Right atrium auricular region (tissue), 2 donors: ENCODE data around the gene VASH1. TPM values are rescaled to one million over a fixed set of nuclear protein-coding genes. Genes with fewer than 3 reads are reported as not detected.
A peak's percentile ranks its signal among the peaks of the same experiment; 100 is the strongest.

Source experiments
- DNase-seq: peaks from one replicate; pipeline ENCODE4 v3.0.0-alpha.2; 2019; ENCODE audit warnings: low spot score
- H3K27ac ChIP-seq, 2 donors: fragments of 200-600 bp; sonication (generic); 1 replicate in 1 of 2; 2 replicates in 1 of 2; pipeline ENCODE4 v1.5.1; 2016 to 2019
- H3K27me3 ChIP-seq, 2 donors: fragments of 200-600 bp; sonication (generic); one replicate each; pipeline versions ENCODE4 v1.5.1 to v1.6.0; 2017 to 2019
- H3K36me3 ChIP-seq: fragments of 200-600 bp; sonication (generic); one replicate; pipeline ENCODE4 v1.5.1; 2016
- H3K4me1 ChIP-seq, 2 donors: fragments of 200-600 bp; sonication (generic); one replicate each; pipeline versions ENCODE4 v1.5.1 to v1.6.0; 2017 to 2019
- H3K4me3 ChIP-seq, 2 donors: fragments of 200-600 bp; sonication (generic); 1 replicate in 1 of 2; 2 replicates in 1 of 2; pipeline ENCODE4 v1.5.1; 2017 to 2019; ENCODE audit warnings: mild to moderate bottlenecking in 1 of 2, moderate library complexity in 1 of 2
- H3K9me3 ChIP-seq, 2 donors: fragments of 200-600 bp; sonication (generic); one replicate each; pipeline ENCODE4 v1.5.1; 2019
- total RNA-seq, 2 donors: library from RNA; depleted of rRNA; stranded (reverse); fragments of >200 nt; gene quantifications; one replicate each; pipeline ENCODE4 v1.1.0, GENCODE V29; 2016
- TF ChIP-seq, protein P1 (sequence below), 2 donors: fragments of 200-600 bp; sonication (generic); IDR thresholded peaks; one replicate each; pipeline ENCODE4 v1.5.1; 2019; ENCODE audit warnings: antibody characterized with exemption in 2 of 2

VASH1 gene
- total RNA-seq, 2 donors from 2014 or later: 14.3 to 26.1 TPM

DNA sequence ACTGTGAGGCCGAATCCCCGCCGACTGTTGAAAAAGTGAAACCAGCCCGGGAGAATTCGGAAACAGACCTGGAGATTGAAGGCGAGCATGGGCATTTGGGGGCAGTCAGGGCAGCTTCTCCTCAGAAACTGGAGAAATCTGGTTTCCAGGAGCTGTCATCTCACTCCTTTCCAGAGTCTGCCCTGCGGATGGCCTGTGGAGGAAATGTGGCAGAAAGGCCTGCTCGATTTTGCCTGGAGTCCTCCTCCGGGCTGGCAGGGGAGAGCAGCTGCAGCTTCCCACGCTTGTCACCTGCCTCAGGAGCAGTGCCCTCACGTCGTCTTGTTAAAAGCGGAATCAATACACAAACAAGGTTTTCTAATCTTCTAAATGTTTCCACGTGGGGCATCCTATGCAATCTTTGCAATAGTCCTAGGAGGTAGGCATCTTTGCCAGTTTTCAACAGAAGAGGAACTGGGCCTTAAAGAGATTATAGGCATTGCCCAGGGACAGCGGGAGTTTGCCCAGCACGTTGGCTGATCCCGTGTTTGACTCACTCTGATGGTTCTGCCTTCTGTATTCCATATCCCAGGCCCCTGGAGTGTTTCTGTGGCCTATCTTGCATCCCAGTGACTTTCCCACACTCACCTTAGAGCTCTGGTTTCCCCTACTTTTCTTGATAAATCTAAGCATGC, 67.2 kb downstream of the VASH1 start:
- Histone ChIP-seq H3K27me3 (no peaks in the 10 kb centered on the region), H3K9me3 (no peaks in the 10 kb centered on the region), H3K4me1 (peaks cover 0 to 15% of the 10 kb centered on the region in 2 donors), H3K36me3 (no peaks in the 10 kb centered on the region), H3K27ac (peak overlapping the region; percentile 67 to 75), H3K4me3 (peak overlapping the region; percentile 12 to 37)
- DNase-seq: no peak
- TF ChIP-seq, protein P1, sequence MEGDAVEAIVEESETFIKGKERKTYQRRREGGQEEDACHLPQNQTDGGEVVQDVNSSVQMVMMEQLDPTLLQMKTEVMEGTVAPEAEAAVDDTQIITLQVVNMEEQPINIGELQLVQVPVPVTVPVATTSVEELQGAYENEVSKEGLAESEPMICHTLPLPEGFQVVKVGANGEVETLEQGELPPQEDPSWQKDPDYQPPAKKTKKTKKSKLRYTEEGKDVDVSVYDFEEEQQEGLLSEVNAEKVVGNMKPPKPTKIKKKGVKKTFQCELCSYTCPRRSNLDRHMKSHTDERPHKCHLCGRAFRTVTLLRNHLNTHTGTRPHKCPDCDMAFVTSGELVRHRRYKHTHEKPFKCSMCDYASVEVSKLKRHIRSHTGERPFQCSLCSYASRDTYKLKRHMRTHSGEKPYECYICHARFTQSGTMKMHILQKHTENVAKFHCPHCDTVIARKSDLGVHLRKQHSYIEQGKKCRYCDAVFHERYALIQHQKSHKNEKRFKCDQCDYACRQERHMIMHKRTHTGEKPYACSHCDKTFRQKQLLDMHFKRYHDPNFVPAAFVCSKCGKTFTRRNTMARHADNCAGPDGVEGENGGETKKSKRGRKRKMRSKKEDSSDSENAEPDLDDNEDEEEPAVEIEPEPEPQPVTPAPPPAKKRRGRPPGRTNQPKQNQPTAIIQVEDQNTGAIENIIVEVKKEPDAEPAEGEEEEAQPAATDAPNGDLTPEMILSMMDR (IDR thresholded peaks at IDR 0.05): no peak

DNA sequence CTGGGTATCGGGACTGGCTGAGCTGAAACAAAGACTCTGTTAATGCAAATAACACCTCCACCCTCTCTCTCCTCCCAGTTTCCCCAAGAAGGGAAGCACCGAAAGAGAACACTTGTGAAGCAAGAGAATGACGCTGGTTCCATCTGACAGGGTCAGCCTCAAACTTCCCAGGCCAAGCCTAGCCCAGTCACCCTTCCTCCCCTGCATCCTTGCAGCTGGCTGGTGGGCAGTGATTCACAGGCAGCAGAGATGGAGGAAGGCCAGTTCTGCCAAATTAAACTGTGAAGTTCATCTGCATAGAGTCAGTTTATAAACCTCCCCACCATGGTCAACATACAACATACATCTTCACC, 67.7 kb downstream of the VASH1 start:
- peak; percentile 82 for DNase-seq
- Histone ChIP-seq H3K9me3 (no peaks in the 10 kb centered on the region), H3K27me3 (no peaks in the 10 kb centered on the region), H3K4me3 (no peak overlapping the region), H3K4me1 (peaks cover 0 to 15% of the 10 kb centered on the region in 2 donors), H3K36me3 (no peaks in the 10 kb centered on the region), H3K27ac (peak overlapping the region; percentile 67 to 75)
- TF ChIP-seq, protein P1 (IDR thresholded peaks at IDR 0.05): no peak

DNA sequence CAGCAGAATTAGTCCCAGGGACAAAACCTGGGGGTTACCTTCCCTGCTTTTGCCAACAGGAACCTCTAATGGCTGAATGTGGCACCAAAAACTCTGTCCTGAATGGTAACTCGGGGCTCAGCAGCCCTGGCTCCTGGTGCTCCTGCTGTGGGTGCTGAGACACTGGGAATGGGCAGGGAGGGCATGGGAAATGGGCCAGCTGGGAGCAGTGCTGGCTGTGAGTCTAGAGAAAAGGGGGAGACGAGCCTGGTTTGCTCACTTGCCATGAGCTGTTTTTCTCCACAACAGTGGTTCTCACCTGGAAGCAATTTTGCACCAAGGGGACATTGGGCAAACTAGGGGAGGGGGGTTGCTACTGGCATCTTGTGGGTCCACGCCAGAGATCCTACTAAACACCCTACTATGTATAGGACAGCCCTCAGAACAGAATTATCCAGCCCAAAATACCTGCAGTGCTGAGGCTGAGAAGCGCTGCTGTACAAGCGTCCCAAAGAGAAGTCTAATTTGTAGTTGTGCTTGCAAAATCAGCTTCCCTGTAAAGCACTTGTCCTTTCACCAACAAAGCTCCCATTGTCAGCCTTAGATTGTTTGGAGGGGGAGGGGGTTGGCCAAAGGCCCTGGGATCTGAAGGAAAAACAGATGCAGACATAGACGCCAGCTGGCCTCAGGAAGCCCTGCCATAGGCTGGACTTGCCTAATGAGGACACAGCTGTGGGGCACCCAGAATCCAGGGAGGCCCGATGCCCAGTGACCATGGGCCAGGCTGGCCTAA, 68.6 kb downstream of the VASH1 start:
- H3K4me1 ChIP-seq: peaks cover 0 to 15% of the 10 kb centered on the region in 2 donors
- H3K27ac ChIP-seq: peak overlapping the region; percentile 67 to 75
- TF ChIP-seq, protein P1 (IDR thresholded peaks at IDR 0.05): no peak
- no peaks in the 10 kb centered on the region for H3K27me3 ChIP-seq
- no peak overlapping the region for H3K4me3 ChIP-seq
- H3K36me3 ChIP-seq: no peaks in the 10 kb centered on the region
- no peaks in the 10 kb centered on the region for H3K9me3 ChIP-seq
- DNase-seq: peak; percentile 80

- peak overlapping the region; percentile 67 to 75 for H3K27ac ChIP-seq
- no peak overlapping the region for H3K4me3 ChIP-seq
- TF ChIP-seq, protein P1 (IDR thresholded peaks at IDR 0.05): no peak
- DNase-seq: no peak
- H3K4me1 ChIP-seq: peaks cover 0 to 15% of the 10 kb centered on the region in 2 donors
- no peaks in the 10 kb centered on the region for H3K9me3 ChIP-seq
- H3K36me3 ChIP-seq: no peaks in the 10 kb centered on the region
- H3K27me3 ChIP-seq: no peaks in the 10 kb centered on the region
These were observed 69.3 kb downstream of the VASH1 start for GRCh38 chr14:76830556-76830955.

GRCh38 chr14:76832503-76832988, 71.3 kb downstream of the VASH1 start:
- Histone ChIP-seq H3K4me3 (no peak overlapping the region), H3K27me3 (no peaks in the 10 kb centered on the region), H3K4me1 (peaks cover 0 to 15% of the 10 kb centered on the region in 2 donors), H3K9me3 (no peaks in the 10 kb centered on the region), H3K27ac (peak overlapping the region in 1 of 2 donors; percentile 12), H3K36me3 (no peaks in the 10 kb centered on the region)
- no peak for DNase-seq
- TF ChIP-seq, protein P1 (IDR thresholded peaks at IDR 0.05): no peak

Other genes starting within 250 kb of the VASH1 start
- gene ANGEL1, start 51.4 kb downstream of the VASH1 start, total RNA-seq: 10 to 100 TPM; 19.6 to 23.6 TPM
- not detected for gene LRRC74A, start 64.9 kb downstream of the VASH1 start, total RNA-seq